ENCODE measurements around the gene FGD6. TPM values are rescaled to one million over a fixed set of nuclear protein-coding genes. Genes with fewer than 3 reads are reported as not detected.

FGD6 gene
- total and polyA plus RNA-seq, 2 of the 4 experiments (the other 2 are of a cell fraction) = 2.6 to 9.5 TPM

- Histone ChIP-seq H3K36me3 (ENCODE audit: control insufficient read depth, insufficient read depth, low read length) (no peaks in the 10 kb centered on the region), H2BK120ac (ENCODE audit: low read depth, low read length) (no peak overlapping the region), H4K20me1 (ENCODE audit: insufficient read depth, low read length) (no peaks in the 10 kb centered on the region), H3K79me1 (ENCODE audit: low read depth in 1 of 2, low read length in 2 of 2) (peaks cover 19 to 37% of the 10 kb centered on the region in 2 experiments), H3K27me3 (ENCODE audit: control insufficient read depth, insufficient read depth, low read length) (no peaks in the 10 kb centered on the region), H2BK5ac (ENCODE audit: low read depth, low read length, poor library complexity, severe bottlenecking) (peak overlapping the region; percentile 7), H3K27ac (ENCODE audit: insufficient read depth, low read length) (no peak overlapping the region), H3K4me2 (ENCODE audit: low read depth, low read length) (peak overlapping the region; percentile 84), H2BK15ac (ENCODE audit: low read depth, low read length) (no peak overlapping the region), H3K14ac (replicated peaks; ENCODE audit: low read depth, low read length) (no peak overlapping the region; the same call in 1 of the 2 replicates), H3K9me1 (ENCODE audit: insufficient read depth, low read length) (peaks cover 11% of the 10 kb centered on the region), H4K5ac (ENCODE audit: low read depth, low read length) (no peak overlapping the region), H3K18ac (ENCODE audit: low read depth, low read length) (peak overlapping the region; percentile 35; the same call in 1 of the 2 replicates), H3K56ac (ENCODE audit: extremely low read depth, insufficient read depth, low read length) (no peak overlapping the region), H3K9ac (ENCODE audit: low read depth, low read length) (no peak overlapping the region), H3K4me3 (ENCODE audit: insufficient read depth, low read depth, low read length) (peak overlapping the region; percentile 13; the same call in 1 of the 2 replicates), H2AK5ac (ENCODE audit: low read depth, low read length) (no peak overlapping the region), H2AFZ (replicated peaks; ENCODE audit: low read length, poor library complexity) (no peak overlapping the region), H3K4me1 (ENCODE audit: control insufficient read depth, insufficient read depth, low read length) (peaks cover 22% of the 10 kb centered on the region), H3K9me3 (ENCODE audit: control insufficient read depth, insufficient read depth, low read length) (no peaks in the 10 kb centered on the region), H4K91ac (ENCODE audit: insufficient read depth, low read depth, low read length) (no peak overlapping the region), H3K4ac (ENCODE audit: low read depth, low read length) (0 out of 2 replicates have a peak overlapping the region, but pooled peaks have one; percentile 34), H3K23ac (ENCODE audit: low read depth, low read length) (peak overlapping the region; percentile 13; the same call in 1 of the 2 replicates), H2AK9ac (replicated peaks; ENCODE audit: low read depth, low read length, poor library complexity) (no peak overlapping the region), H2BK20ac (ENCODE audit: low read depth, low read length) (no peak overlapping the region; the same call in 1 of the 2 replicates), H4K8ac (ENCODE audit: low read depth in 2 of 2, low read length in 2 of 2) (no peak overlapping the region)
- intact Hi-C loops (cut with micrococcal nuclease) (no loop called here), in situ Hi-C loops (cut with MboI; ENCODE audit: low sequenced_read_pairs) (no loop called here), dilution Hi-C loops (cut with HindIII; ENCODE audit: low sequenced_read_pairs, unreplicated experiment) (no loop called here)
- ATAC-seq (ENCODE audit: low read depth) (no peak), DNase-seq (no peak)
- no TSS peak for BruUV-seq (replicated peaks)
- TF ChIP-seq MAZ (IDR thresholded peaks at IDR 0.05; ENCODE audit: borderline replicate concordance, low read depth, low read length) (no peak), MXI1 (IDR thresholded peaks at IDR 0.05; ENCODE audit: borderline replicate concordance, low read depth, low read length) (no peak), POLR2A (IDR thresholded peaks at IDR 0.05; ENCODE audit: low read depth, low read length) (no peak), FOS (IDR thresholded peaks at IDR 0.05; ENCODE audit: low read depth, low read length) (no peak), USF2 (IDR thresholded peaks at IDR 0.05; ENCODE audit: low read depth, low read length) (no peak), CTCF (conservative IDR thresholded peaks at IDR 0.05; ENCODE audit: low read depth, low read length) (no peak)
- no CpG with 5 or more reads among the region's 5 CpGs for WGBS, 2 experiments (ENCODE audit: extremely low coverage in 2 of 2, insufficient read length in 1 of 2)
- ChIA-PET POLR2A (ENCODE audit: unreplicated experiment) (no interaction called here), CTCF (interaction anchor here (0.5 to 1.5 kb wide), 2 partner anchors 134 to 218 kb away, joined by 3 read pairs; no protein-coding TSS in a partner anchor)
Observed at GRCh38 chr12:95200128-95200894, 17.0 kb downstream of the FGD6 start.

Measured in IMR-90 (cell line).